Endothelial cell of umbilical vein (primary cell): ENCODE results near the gene ARHGEF17. TPM values are rescaled to one million over a fixed set of nuclear protein-coding genes. Genes with fewer than 3 reads are reported as not detected.
A peak's percentile ranks its signal among the peaks of the same experiment; 100 is the strongest.

ENCODE experiments used
- BruUV-seq: library from RNA; stranded (reverse); fragments of 400-500 nt; replicated peaks from 2 replicates; lab custom pipeline; 2021; lab: Mats Ljungman, UMichigan
- CTCF ChIA-PET: fragments of 300-600, 350-600 bp; sonication (Branson Sonifier 250); formaldehyde crosslinking; loops from one replicate; lab custom pipeline; 2021; ENCODE audit warnings: antibody characterized with exemption, inconsistent platforms; lab: Charles Lee
- POLR2A ChIA-PET: fragments of 300-600, 350-600 bp; sonication (Branson Sonifier 250); formaldehyde crosslinking; loops from one replicate; lab custom pipeline; 2021; ENCODE audit warnings: antibody characterized with exemption, inconsistent platforms; lab: Charles Lee
- DNase-seq: peaks from one replicate; pipeline ENCODE4 v3.0.0-alpha.2; 2011; ENCODE audit warnings: low read depth, low spot score
- FAIRE-seq: peaks from 2 replicates; lab custom pipeline; 2011; peaks lifted over from hg19 to GRCh38; lab: Jason Lieb, UNC
- H2AFZ ChIP-seq: 2 replicates; pipeline ENCODE4 v1.6.0; 2012; ENCODE audit warnings: low read depth, low read length, control low read depth, inconsistent platforms
- H3K27ac ChIP-seq: 2 replicates; pipeline ENCODE4 v1.5.1; 2011; ENCODE audit warnings: low read depth, mild to moderate bottlenecking, control low read depth, low read length, moderate library complexity; ENCODE audit not compliant: insufficient read depth
- H3K27me3 ChIP-seq, 2 experiments: 2 replicates each; pipeline versions ENCODE4 v1.6.0 to v1.6.1; 2011; ENCODE audit warnings: low read length in 2 of 2, mixed read lengths in 1 of 2; ENCODE audit not compliant: control insufficient read depth in 2 of 2, insufficient read depth in 2 of 2
- H3K36me3 ChIP-seq, 2 experiments: 2 replicates in 1 of 2; 3 replicates in 1 of 2; pipeline ENCODE4 v1.5.1; 2011; ENCODE audit warnings: low read length in 2 of 2, mild to moderate bottlenecking in 1 of 2, moderate library complexity in 1 of 2; ENCODE audit not compliant: control insufficient read depth in 2 of 2, insufficient read depth in 2 of 2; ENCODE audit errors: extremely low read depth in 1 of 2
- H3K4me1 ChIP-seq: 3 replicates; pipeline ENCODE4 v1.5.1; 2011; ENCODE audit warnings: mild to moderate bottlenecking, low read length; ENCODE audit not compliant: control insufficient read depth, insufficient read depth; ENCODE audit errors: extremely low read depth
- H3K4me2 ChIP-seq: 2 replicates; pipeline ENCODE4 v1.6.1; 2011; ENCODE audit warnings: low read length, control low read depth, mixed read lengths; ENCODE audit not compliant: insufficient read depth
- H3K4me3 ChIP-seq, 3 experiments: fragments of 200-600 bp in 1 of 3; sonication (generic), shearing (Covaris generic) in 1 of 3; replicated peaks in 1 of 3; 2 replicates each; pipeline ENCODE4 v1.5.1; 2011 to 2016; ENCODE audit warnings: control low read depth in 3 of 3, low read length in 3 of 3, mild to moderate bottlenecking in 2 of 3, inconsistent platforms in 1 of 3, low read depth in 1 of 3, moderate library complexity in 1 of 3; ENCODE audit not compliant: insufficient read depth in 1 of 3
- H3K79me2 ChIP-seq: 2 replicates; pipeline ENCODE4 v1.6.0; 2012; ENCODE audit warnings: low read length, inconsistent platforms; ENCODE audit not compliant: control insufficient read depth, insufficient read depth
- H3K9ac ChIP-seq: replicated peaks from 2 replicates; pipeline ENCODE3; 2011; ENCODE audit warnings: low read length, control low read depth; ENCODE audit not compliant: insufficient read depth; ENCODE audit errors: extremely low read depth
- H3K9me1 ChIP-seq: replicated peaks from 3 replicates; pipeline ENCODE4 v1.6.0; 2011; ENCODE audit warnings: mild to moderate bottlenecking, low read length; ENCODE audit not compliant: control insufficient read depth, insufficient read depth; ENCODE audit errors: extremely low read depth
- H3K9me3 ChIP-seq: replicated peaks from 2 replicates; pipeline ENCODE4 v1.5.1; 2012; ENCODE audit warnings: low read length, inconsistent platforms; ENCODE audit not compliant: control insufficient read depth, insufficient read depth
- H4K20me1 ChIP-seq: replicated peaks from 2 replicates; pipeline ENCODE3; 2011; ENCODE audit warnings: mild to moderate bottlenecking, low read length; ENCODE audit not compliant: control insufficient read depth, insufficient read depth; ENCODE audit errors: extremely low read depth
- EZH2 ChIP-seq: IDR thresholded peaks from 2 replicates; pipeline ENCODE4 v1.6.1; 2012; ENCODE audit warnings: borderline replicate concordance, low read depth, mild to moderate bottlenecking, moderate library complexity, low read length, inconsistent platforms; ENCODE audit not compliant: severe bottlenecking
- FOS ChIP-seq: IDR thresholded peaks from 2 replicates; pipeline ENCODE4 v1.6.1; 2011; ENCODE audit warnings: mild to moderate bottlenecking, low read length, moderate library complexity, borderline replicate concordance; ENCODE audit not compliant: insufficient read depth
- GATA2 ChIP-seq: IDR thresholded peaks from 2 replicates; pipeline ENCODE4 v1.7.0; 2011; ENCODE audit warnings: low read depth, mild to moderate bottlenecking, moderate library complexity, mixed read lengths, low read length; ENCODE audit not compliant: insufficient read length, insufficient read depth
- MYC ChIP-seq: IDR thresholded peaks from one replicate; pipeline ENCODE4 v1.6.1; 2011; ENCODE audit warnings: mild to moderate bottlenecking, low read depth, low read length
- POLR2A ChIP-seq: IDR thresholded peaks from 2 replicates; pipeline ENCODE4 v1.6.1; 2012; ENCODE audit warnings: low read depth, mild to moderate bottlenecking, control low read depth, low read length
- dilution Hi-C: fragments of 300-500 bp; cut with MboI; formaldehyde crosslinking; loops from one replicate; pipeline ENCODE4 v1.15.0; 2019; ENCODE audit warnings: low sequenced_read_pairs; ENCODE audit not compliant: extremely low pct_ligation_motif_present
- intact Hi-C: fragments of 100-400 bp; cut with micrococcal nuclease; formaldehyde crosslinking; loops from one replicate; pipeline ENCODE4 v1.10.0; 2022
- polyA plus RNA-seq, 4 experiments: library from polyadenylated mRNA; depleted of rRNA in 3 of 4; stranded (reverse) in 3 of 4; unstranded in 1 of 4; fragments of >200 nt; gene quantifications; 2 replicates each; pipeline versions ENCODE4 v1.2.1 to v1.2.3, GENCODE V29; 2011 to 2012; ENCODE audit warnings: missing spikeins in 1 of 4
- total RNA-seq: library from RNA; stranded (reverse); gene quantifications from 2 replicates; pipeline ENCODE4 v1.2.3, GENCODE V29; 2021
- TF ChIP-seq, protein P1 (sequence below), 2 donors: IDR thresholded peaks; 1 replicate in 1 of 2; 2 replicates in 1 of 2; pipeline ENCODE4 v1.5.1; 2011; ENCODE audit warnings: low read length in 2 of 2, mild to moderate bottlenecking in 2 of 2, moderate library complexity in 2 of 2, control low read depth in 1 of 2, inconsistent platforms in 1 of 2, low read depth in 1 of 2; ENCODE audit not compliant: insufficient read depth in 1 of 2; ENCODE audit errors: extremely low read depth in 1 of 2

The ARHGEF17 gene
- total and polyA plus RNA-seq, 2 donors (not counting 3 experiments of a cell fraction or from before 2014, with no cell fraction given): 74.9 to 89.9 TPM

DNA sequence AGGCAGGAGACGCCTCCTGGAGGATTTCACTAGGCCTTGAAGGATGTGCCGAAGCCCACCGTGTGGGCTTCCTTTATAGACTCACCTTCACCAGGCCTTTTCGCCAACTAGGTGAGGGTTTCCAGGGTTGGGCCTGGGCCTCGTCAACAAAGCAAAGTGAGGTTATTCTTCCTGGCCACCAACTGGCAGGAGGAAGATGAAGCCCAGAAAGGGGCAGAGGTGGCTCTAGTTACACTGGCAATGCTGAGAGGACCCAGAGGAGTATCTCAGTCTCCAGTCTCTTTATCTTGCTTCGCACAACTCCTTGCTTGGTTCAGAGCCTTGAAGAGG is 67.7 kb downstream of the ARHGEF17 start:
- no peaks in the 10 kb centered on the region for H3K9me3 ChIP-seq
- H2AFZ ChIP-seq: peak overlapping the region; percentile 86
- no peak overlapping the region for H3K27ac ChIP-seq
- peaks cover 43% of the 10 kb centered on the region for H3K79me2 ChIP-seq
- H3K9me1 ChIP-seq: no peaks in the 10 kb centered on the region
- BruUV-seq: no TSS peak
- no peaks in the 10 kb centered on the region for H3K27me3 ChIP-seq
- intact Hi-C loops: loop anchor here (1.0 to 10.0 kb wide), 4 partner anchors 10 to 551 kb away; no protein-coding TSS in a partner anchor
- H3K4me3 ChIP-seq: no peak overlapping the region
- H3K4me1 ChIP-seq: peaks cover 2% of the 10 kb centered on the region
- no peaks in the 10 kb centered on the region for H4K20me1 ChIP-seq
- DNase-seq (no peak), FAIRE-seq (no peak)
- ChIA-PET CTCF (interaction anchor here (1.0 to 3.1 kb wide), 3 partner anchors 18 to 26 kb away, joined by 3 to 18 read pairs (median 9); no protein-coding TSS in a partner anchor), POLR2A (no interaction called here)
- no peaks in the 10 kb centered on the region for H3K36me3 ChIP-seq
- no peak overlapping the region for H3K4me2 ChIP-seq
- TF ChIP-seq, protein P1, sequence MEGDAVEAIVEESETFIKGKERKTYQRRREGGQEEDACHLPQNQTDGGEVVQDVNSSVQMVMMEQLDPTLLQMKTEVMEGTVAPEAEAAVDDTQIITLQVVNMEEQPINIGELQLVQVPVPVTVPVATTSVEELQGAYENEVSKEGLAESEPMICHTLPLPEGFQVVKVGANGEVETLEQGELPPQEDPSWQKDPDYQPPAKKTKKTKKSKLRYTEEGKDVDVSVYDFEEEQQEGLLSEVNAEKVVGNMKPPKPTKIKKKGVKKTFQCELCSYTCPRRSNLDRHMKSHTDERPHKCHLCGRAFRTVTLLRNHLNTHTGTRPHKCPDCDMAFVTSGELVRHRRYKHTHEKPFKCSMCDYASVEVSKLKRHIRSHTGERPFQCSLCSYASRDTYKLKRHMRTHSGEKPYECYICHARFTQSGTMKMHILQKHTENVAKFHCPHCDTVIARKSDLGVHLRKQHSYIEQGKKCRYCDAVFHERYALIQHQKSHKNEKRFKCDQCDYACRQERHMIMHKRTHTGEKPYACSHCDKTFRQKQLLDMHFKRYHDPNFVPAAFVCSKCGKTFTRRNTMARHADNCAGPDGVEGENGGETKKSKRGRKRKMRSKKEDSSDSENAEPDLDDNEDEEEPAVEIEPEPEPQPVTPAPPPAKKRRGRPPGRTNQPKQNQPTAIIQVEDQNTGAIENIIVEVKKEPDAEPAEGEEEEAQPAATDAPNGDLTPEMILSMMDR (IDR thresholded peaks at IDR 0.05; ENCODE audit: extremely low read depth in 1 of 2, insufficient read depth in 1 of 2, low read depth in 1 of 2, low read length in 2 of 2): no peak
- no peak for TF ChIP-seq FOS
- TF ChIP-seq EZH2: no peak
- TF ChIP-seq GATA2: no peak
- TF ChIP-seq POLR2A: no peak
- no peak for TF ChIP-seq MYC
- dilution Hi-C loops: no loop called here
- no peak overlapping the region for H3K9ac ChIP-seq
